Adrenal gland (tissue), 12 donors: ENCODE measurements around the gene ITGB4. TPM values are rescaled to one million over a fixed set of nuclear protein-coding genes. Genes with fewer than 3 reads are reported as not detected.
A peak's percentile ranks its signal among the peaks of the same experiment; 100 is the strongest.

Source experiments
- DNase-seq, 7 donors: peaks; one replicate each; pipeline ENCODE4 v3.0.0-alpha.2; 2019 to 2020
- H3K27ac ChIP-seq, 5 donors: fragments of 200-600 bp; sonication (generic) in 4 of 5; 1 replicate in 3 of 5; 2 replicates in 2 of 5; pipeline versions ENCODE4 v1.5.1 to v1.8.0; 2016 to 2020; ENCODE audit warnings: mild to moderate bottlenecking in 1 of 5
- H3K27me3 ChIP-seq: fragments of 200-600 bp; 2 replicates; pipeline ENCODE4 v1.8.0; 2021
- H3K36me3 ChIP-seq, 2 donors: fragments of 200-600 bp; replicated peaks in 1 of 2; 1 replicate in 1 of 2; 2 replicates in 1 of 2; pipeline versions ENCODE4 v1.5.1 to v1.8.0; 2018 to 2022
- H3K4me1 ChIP-seq, 2 donors: fragments of 200-600 bp; replicated peaks in 1 of 2; 1 replicate in 1 of 2; 2 replicates in 1 of 2; pipeline versions ENCODE4 v1.5.1 to v1.8.0; 2018 to 2021
- H3K4me3 ChIP-seq, 4 donors: fragments of 200-600 bp; sonication (generic) in 3 of 4; one replicate each; pipeline ENCODE4 v1.5.1; 2016 to 2018
- H3K9me3 ChIP-seq, 3 donors: fragments of 200-600 bp; sonication (generic) in 1 of 3; replicated peaks in 1 of 3; 1 replicate in 2 of 3; 2 replicates in 1 of 3; pipeline versions ENCODE4 v1.5.1 to v1.8.0; 2016 to 2021
- CTCF ChIP-seq, 6 experiments: fragments of 450-650 bp in 4 of 6; fragments of 200-600 bp in 2 of 6; sonication (generic) in 1 of 6; IDR thresholded peaks; 1 replicate in 5 of 6; 2 replicates in 1 of 6; pipeline versions ENCODE4 v1.5.1 to v1.8.0; 2016 to 2021; ENCODE audit warnings: antibody characterized with exemption in 6 of 6, mild to moderate bottlenecking in 2 of 6, moderate library complexity in 1 of 6
- POLR2A ChIP-seq, 2 donors: fragments of 450-650 bp; IDR thresholded peaks; one replicate each; pipeline ENCODE4 v1.6.1; 2017; ENCODE audit warnings: antibody characterized with exemption in 2 of 2, mild to moderate bottlenecking in 2 of 2, moderate library complexity in 1 of 2
- WGBS, 4 donors: extraction: QIAGEN DNeasy Blood & Tissue Kit in 2 of 4; methylation state at CpG; one replicate each; pipeline versions ENCODE4 v1.1.5 to v1.1.7; 2013 to 2017; 5-methylcytosine and 5-hydroxymethylcytosine counted together
- intact Hi-C, 2 donors: fragments of 100-400 bp; cut with DNase I; formaldehyde crosslinking; loops; one replicate each; pipeline versions ENCODE4 v1.14.1 to v1.15.0; 2022 to 2023
- polyA plus RNA-seq, 3 donors: library from polyadenylated mRNA; stranded (reverse); fragments of 200-250 nt in 2 of 3; fragments of 350-450 nt in 1 of 3; fragmentation: Illumina TruSeq in 1 of 3; extraction: RNeasy Lipid Tissue Mini Kit (QIAGEN cat#74804) in 1 of 3; gene quantifications; one replicate each; pipeline ENCODE4 v1.2.3, GENCODE V29; 2013 to 2014
- total RNA-seq, 9 donors: library from RNA; depleted of rRNA in 4 of 9; stranded (reverse); fragments of >200 nt in 4 of 9; fragments of 120-200 nt in 1 of 9; fragmentation: NEBNext Ultra II Directional in 1 of 9; extraction: Animal tissue kit (Norgen Biotek cat#: 25700) in 1 of 9; gene quantifications; one replicate each; pipeline versions ENCODE4 v1.1.0 to v1.2.4, GENCODE V29; 2013 to 2023
- donor health status: healthy with polysubstance abuse.
- donor health status: Bipolar disorder and iron deficiency.
- donor health status: DM: yes; HTN: yes; CAD: no.
- donor health status: DM: no; HTN: no; CAD: no.
- donor health status: DM: no; HTN: no; CAD: no.
- donor health status: DM: yes; HTN: yes; CAD: no.

The ITGB4 gene
- total and polyA plus RNA-seq, 12 donors, result 1.00 to 12.5 (median 6.9) TPM

GRCh38 chr17:75750661-75751423, 29.6 kb downstream of the ITGB4 start:
- Histone ChIP-seq H3K36me3 (no peaks in the 10 kb centered on the region), H3K27ac (no peak overlapping the region)

GRCh38 chr17:75751676-75752404, 30.6 kb downstream of the ITGB4 start:
- H3K9me3 ChIP-seq, result no peaks in the 10 kb centered on the region
- no peaks in the 10 kb centered on the region for H3K36me3 ChIP-seq
- intact Hi-C loops, result no loop called here
- H3K4me3 ChIP-seq, result no peak overlapping the region
- no peak overlapping the region for H3K27ac ChIP-seq
- H3K4me1 ChIP-seq, result peaks cover 11 to 19% of the 10 kb centered on the region in 2 donors
- TF ChIP-seq CTCF (IDR thresholded peaks at IDR 0.05) (no peak), POLR2A (IDR thresholded peaks at IDR 0.05) (no peak)
- WGBS, 4 donors, result 76 to 84% (median 82%) methylated on average over 7 to 24 of the region's 24 CpGs
- no peaks in the 10 kb centered on the region for H3K27me3 ChIP-seq
- no peak for DNase-seq

More at GRCh38 chr17:75750661-75751423, 29.6 kb downstream of the ITGB4 start:
- Histone ChIP-seq H3K4me1 (peaks cover 11 to 19% of the 10 kb centered on the region in 2 donors), H3K4me3 (no peak overlapping the region), H3K9me3 (no peaks in the 10 kb centered on the region), H3K27me3 (no peaks in the 10 kb centered on the region)
- peak in 1 of 7 donors; percentile 23 for DNase-seq
- 70 to 76% (median 73%) methylated on average over 14 to 23 of the region's 23 CpGs for WGBS, 4 donors
- TF ChIP-seq POLR2A (IDR thresholded peaks at IDR 0.05) (no peak), CTCF (IDR thresholded peaks at IDR 0.05) (no peak)
- intact Hi-C loops, result no loop called here

GRCh38 chr17:75752405-75752709, 31.1 kb downstream of the ITGB4 start:
- no peak overlapping the region for H3K27ac ChIP-seq
- 89 to 99% (median 93%) methylated on average over 8 to 10 of the region's 10 CpGs for WGBS, 4 donors

More at GRCh38 chr17:75752405-75752709, 31.1 kb downstream of the ITGB4 start:
- intact Hi-C loops, result no loop called here
- TF ChIP-seq CTCF (IDR thresholded peaks at IDR 0.05), result no peak
- TF ChIP-seq POLR2A (IDR thresholded peaks at IDR 0.05), result no peak
- Histone ChIP-seq H3K4me1 (peaks cover 11 to 18% of the 10 kb centered on the region in 2 donors), H3K27me3 (no peaks in the 10 kb centered on the region), H3K36me3 (no peaks in the 10 kb centered on the region), H3K9me3 (no peaks in the 10 kb centered on the region), H3K4me3 (no peak overlapping the region)
- no peak for DNase-seq
